GM12891 (cell line): ENCODE results near the gene RACGAP1.

Experiments
- PAX5 ChIP-seq: IDR thresholded peaks from 2 replicates; pipeline ENCODE4 v1.6.1; 2011; ENCODE audit warnings: low read length, moderate library complexity, mild to moderate bottlenecking; ENCODE audit not compliant: insufficient read depth, severe bottlenecking
- POLR2A ChIP-seq: IDR thresholded peaks from 2 replicates; pipeline ENCODE4 v1.6.1; 2011; ENCODE audit warnings: low read depth, low read length, control low read depth
- POLR2AphosphoS5 ChIP-seq: IDR thresholded peaks from 2 replicates; pipeline ENCODE4 v1.6.1; 2011; ENCODE audit warnings: low read depth, low read length, control low read depth
- POU2F2 ChIP-seq: IDR thresholded peaks from 2 replicates; pipeline ENCODE4 v1.6.1; 2011; ENCODE audit warnings: low read depth, mild to moderate bottlenecking, control low read depth, low read length, moderate library complexity
- SPI1 ChIP-seq: IDR thresholded peaks from 2 replicates; pipeline ENCODE4 v1.6.1; 2011; ENCODE audit warnings: low read depth, low read length, control low read depth
- TAF1 ChIP-seq: IDR thresholded peaks from 2 replicates; pipeline ENCODE4 v1.6.1; 2011; ENCODE audit warnings: low read depth, low read length, control low read depth

GRCh38 chr12:49979791-49980190 is 45.5 kb downstream of the RACGAP1 start:
- TF ChIP-seq POLR2AphosphoS5 (no peak), TAF1 (no peak), PAX5 (no peak), POLR2A (no peak), SPI1 (no peak), POU2F2 (no peak)
